Stimulated activated CD8-positive, alpha-beta memory T cell treated with anti-CD3 and anti-CD28 coated beads, Interleukin-7, amount 100 ng/mL, for 1 hour (primary cell): Measurements from ENCODE around the gene SPTSSA.
"Not testable (repeated sequence)": the region's sequence is repeated elsewhere in the genome, so short reads cannot be mapped to it uniquely, and the experiment has no call there.

Source experiments
- DNase-seq, 2 donors: peaks; one replicate each; pipeline ENCODE4 v3.0.0-alpha.2; 2020; ENCODE audit warnings: low read depth in 2 of 2

The SPTSSA gene

DNA sequence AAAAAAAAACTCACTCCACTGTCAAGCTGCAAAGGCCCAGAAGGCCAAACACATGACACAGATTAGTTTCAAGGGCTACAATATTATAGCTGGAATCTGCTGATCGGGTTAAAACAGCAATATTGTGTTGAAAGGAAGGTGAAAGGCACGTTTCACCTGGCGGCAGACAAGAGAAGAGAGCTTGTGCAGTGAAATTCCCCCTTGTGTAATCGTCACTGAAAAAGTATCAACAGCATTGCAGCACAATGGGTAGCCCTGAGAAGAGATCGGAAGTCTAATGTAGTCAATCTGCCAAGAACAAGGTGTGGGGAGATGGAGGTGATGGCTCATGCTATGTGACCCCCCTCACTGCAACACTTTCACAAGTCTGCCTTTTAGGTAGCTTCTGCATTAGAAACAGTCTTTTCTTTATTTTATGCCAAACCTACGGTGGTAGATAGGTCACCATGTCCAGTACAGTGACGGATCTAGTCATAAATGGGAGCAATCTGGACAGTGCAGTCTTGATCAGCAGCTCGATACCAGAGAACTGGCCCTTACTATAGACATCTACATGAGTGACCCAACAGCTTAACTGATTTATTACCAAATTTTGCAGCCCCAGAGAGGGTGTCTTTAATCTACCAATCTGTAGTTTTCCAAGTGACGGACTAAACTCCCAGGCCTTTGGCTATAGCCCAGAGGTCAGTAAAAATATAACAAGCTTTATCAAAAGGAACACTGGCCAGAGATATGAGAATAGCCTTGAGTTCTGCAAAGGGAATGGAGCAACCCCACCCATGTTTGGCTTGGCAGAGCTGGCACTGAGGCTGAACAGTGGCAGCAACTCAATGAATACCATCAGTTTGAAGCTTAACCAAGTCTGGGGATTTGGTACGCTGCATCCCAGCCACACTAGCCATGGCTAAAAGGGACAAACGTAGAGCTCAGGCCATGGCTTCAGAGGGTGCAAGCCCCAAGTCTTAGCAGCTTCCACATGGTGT, 35.4 kb downstream of the SPTSSA start:
- DNase-seq: no peak

DNA sequence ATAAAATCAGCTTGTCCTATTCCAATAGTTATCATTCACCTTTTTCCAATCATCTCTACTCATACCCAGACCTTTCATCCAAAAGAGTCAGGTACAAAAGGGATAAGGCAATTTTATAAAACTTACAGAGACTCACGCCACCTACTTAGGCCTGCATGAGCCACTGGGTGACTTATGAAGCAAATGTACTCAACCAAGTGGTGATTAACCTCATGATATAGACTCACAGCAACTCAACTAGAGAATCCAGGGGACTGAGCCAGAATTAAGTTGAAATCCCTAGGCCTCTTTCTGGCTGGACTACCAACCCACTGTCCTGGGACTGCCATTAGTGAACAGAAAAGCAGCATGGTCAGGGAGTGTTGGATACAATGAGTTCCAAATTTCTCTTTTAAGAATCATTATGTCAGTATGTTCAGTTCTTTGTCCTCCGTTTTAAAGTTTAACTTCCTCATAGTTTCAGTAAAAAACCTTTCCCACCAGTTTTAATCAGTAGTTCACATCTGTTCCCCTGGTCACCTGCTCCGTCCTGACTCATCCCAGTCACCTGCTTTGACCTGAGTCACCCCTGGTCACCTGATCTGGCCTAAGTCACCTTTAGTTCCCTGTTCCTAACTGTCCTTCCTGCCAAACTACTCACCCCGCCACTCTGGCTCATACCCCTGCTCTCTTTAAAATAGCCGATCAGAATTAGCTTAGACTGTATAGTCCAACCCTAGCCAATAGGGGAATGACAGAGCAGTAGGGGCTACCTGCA, 36.8 kb downstream of the SPTSSA start:
- no peak for DNase-seq

DNA sequence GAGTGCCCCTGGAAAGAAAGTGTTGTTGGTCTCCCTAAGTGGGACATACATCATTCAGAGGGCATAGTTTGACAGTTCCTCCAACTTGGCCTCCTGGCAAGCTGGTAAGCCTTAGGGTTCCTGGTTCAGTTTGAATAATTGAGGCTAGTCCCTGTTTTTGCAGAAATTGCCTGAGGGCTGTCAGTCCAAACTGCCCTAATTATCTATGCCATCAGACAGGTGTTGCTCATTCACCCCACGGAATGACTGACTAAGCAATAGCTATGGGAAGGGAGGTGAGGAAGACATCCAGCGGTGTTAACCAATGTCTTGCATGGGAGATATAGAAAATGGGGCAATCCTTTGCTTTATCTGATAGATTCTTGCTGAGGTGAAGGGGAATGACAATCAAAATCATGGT, 37.6 kb downstream of the SPTSSA start:
- DNase-seq: no peak

DNA sequence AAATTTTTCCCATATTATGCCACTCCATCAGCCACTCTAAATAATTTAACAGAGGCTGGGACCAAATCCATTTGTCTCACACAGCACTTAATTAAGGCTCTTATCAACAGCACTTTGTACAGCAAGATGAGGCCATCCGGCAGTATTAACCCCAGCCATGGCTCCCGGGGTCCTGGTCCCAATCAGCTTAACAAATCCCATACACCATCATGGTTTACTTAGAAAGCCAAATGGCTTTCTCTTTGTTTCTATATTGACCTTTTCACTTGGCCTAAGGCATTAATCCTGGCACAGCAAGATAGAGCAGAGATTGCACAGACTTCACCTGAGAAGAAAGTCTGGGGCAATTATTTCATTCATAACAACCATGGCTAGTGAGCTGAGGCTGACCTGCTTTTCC, 38.6 kb downstream of the SPTSSA start:
- no peak for DNase-seq

DNA sequence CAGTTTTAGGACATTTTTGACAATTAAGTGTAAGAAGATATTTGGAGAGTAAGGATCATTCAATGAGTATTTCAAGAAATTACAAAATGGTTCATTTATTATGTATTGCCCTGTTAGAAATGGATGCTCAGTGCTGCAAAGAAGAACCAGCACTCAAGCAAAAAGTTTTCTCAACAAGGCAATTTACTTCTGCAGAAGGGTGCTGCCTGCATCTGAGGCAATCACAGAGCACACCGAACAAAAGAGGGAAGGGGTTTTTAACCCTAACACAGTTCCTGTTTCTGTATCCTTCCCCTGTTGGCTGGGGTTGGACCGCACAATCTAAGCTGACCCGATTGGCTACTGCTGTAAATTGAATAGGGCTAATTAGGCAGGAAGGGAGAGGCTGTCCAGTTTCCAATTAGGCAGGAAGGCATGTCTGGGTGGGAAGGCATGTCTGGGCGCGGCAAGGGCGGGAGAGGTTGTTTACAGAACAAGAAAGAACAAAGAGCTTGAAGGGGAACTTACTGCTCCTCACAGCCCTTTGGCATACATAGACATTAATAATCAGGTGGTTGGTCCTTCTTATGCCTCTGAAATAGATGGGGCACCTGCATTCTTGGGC, 41.4 kb downstream of the SPTSSA start:
- no peak for DNase-seq

DNA sequence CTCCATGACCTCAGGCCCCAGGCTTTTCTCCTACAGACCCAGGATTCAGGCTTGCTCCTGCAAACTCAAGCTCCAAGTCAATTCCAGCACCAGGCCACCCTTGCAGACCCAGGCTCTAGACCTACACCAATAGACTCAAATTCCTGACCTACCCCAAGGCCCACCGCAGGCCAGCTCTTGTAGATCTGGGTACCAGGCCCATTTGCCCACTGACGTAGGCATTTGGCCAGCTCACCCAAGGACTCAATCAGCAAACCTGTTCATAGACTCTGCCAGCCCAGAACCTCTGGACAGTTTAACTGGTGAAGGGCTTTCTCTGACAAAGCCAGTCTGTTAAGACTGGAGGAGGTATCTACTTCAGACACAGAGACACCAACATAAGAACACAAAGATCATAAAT, 52.3 kb downstream of the SPTSSA start:
- DNase-seq: no peak

DNA sequence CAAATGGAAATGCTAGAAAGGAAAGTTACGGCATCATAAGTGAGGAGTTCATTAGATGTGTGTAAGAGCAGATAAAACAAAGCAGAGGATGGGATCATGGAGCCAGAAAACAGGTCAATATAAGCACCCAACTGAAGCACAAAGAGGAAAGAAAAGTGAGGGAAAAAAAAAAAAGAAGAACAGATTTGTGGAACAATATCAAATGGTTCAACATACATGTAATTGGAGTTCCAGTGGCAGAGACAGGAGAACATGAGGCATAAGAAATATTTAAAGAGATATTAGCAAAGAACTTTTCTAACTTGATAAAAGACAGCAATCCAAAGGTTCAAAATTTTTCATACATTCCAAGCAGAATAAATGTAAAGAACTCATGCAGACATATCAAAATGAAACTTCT, 54.1 kb downstream of the SPTSSA start:
- no peak for DNase-seq

DNA sequence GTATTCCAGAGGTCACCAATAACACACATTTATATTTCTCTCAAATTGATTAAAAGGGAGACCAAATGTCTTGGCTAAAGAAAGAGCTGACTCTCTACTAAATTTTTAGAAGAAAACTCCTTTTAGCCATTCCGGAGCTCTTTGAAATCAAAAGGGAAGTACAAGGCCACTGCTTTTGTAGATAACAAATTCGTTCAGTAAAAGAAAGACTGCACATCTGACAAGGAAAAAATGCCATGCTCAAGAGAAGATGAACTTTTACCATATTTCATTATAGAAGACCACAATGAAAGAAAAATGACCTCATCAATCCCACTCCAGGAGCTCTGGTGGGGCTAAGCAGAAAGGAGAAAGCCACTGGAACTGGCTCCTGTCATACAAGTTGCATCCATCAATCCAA, 57.6 kb downstream of the SPTSSA start:
- no peak for DNase-seq

DNA sequence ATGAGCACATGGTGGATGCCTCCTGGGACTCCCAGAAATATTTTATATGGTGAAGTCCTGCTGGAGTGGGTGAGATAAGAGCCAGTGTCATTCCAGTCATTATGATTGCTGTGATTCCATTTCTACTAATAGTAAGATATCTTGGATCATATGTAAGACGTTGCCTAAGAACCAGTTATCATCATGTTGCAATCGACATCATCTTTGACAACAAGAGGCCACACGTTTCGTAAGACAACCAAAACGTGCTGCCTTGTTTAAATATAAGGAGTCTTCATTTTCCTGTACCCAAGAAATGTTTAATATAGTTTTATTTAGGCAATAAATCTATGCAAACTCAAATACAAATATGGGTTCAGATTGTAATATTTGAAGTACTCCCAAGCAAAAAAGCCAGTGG, 58.4 kb downstream of the SPTSSA start:
- DNase-seq: no peak

DNA sequence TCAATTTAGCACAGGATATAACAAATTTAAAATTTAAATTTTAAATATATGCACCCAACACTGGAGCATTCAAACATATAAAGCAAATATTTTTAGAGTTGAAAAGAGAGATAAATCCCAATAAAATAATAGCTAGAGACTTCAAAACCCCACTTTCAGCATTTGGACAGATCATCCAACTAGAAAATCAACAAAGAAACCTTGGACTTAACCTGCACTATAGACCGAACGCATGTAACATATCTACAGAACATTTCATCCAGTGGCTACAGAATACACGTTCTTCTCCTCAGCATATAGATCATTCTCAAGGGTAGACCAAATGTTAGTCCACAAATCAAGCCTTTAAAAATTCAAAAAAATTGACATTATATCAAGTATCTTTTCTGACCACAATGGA, 64.0 kb downstream of the SPTSSA start:
- no peak for DNase-seq

DNA sequence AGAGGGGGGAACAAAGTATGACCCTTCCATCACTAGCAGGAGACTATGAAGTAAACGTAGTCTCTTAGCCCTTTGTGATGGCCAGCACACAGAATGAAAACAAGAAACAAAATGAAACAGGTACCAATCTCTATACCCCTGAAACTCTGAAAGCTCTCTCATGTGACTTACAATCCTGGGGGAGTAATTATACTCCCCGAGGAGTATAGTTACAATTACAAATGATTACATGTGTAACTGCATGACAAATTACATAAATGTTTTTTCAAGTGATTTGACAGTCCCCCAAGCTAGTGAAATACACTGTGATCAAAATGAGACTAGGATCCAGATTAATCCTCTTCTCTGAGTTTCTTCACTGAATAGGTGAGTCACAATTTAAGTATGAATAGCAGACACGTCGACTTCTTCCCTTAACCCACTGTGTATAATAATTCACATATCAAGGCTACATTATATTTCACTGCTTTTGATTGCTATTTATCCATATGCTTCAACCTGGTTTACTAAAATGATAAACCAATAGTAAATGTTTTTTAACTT, 74.0 kb downstream of the SPTSSA start:
- no peak for DNase-seq

DNA sequence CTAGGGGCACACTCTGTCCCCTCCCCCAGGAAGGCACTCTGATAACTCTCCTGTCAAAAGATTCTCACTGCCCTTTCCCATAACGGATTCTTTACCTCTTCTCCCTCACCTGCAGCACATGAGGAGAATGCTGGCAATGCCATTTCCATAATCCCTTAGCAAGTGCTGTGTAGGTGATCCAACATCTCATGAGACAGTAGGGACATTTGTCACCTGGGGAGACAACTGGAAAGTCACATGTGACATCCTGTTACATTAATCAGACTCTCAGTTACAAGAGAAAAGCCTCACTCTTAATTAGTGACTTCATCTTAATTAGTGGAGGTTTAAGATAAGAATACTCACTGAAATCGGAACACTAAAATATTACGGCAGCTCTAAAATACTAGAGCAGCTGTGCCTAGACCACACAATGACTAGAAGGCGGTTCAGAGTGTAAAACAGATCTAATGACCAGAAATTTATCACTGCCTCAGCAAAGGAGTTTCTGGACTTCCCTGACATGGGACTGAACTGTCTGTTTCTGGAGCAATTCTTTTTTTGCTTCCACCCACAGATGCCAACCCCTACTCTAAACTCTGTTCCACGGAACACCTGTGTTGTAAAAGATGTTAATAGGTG, 75.1 kb downstream of the SPTSSA start:
- DNase-seq: no peak

DNA sequence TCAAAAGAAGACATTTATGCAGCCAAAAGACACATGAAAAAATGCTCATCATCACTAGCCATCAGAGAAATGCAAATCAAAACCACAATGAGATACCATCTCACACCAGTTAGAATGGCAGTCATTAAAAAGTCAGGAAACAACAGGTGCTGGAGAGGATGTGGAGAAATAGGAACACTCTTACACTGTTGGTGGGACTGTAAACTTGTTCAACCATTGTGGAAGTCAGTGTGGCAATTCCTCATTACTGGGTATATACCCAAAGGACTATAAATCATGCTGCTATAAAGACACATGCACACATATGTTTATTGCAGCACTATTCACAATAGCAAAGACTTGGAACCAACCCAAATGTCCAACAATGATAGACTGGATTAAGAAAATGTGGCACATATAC, 76.2 kb downstream of the SPTSSA start:
- DNase-seq: not testable (repeated sequence)

DNA sequence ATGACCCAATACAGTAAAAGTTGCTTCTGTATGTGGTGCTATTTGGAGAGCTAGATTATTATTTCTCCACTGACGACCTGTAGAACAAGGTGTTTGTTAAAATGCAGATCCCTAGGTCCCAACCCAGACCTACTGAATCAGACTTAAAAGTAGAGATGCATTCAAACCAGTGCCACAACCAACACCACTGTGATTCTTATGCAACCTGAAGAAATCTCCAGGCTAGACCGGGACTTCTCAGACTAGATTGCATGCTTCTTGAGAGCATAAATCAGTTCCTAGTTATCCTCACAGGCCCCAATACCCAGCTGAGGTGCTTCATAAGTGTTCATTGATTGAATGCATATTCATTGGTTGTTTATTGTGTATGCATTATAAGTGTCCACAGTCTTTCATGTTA, 78.2 kb downstream of the SPTSSA start:
- DNase-seq: no peak
